K562 (cell line): ENCODE measurements around the gene CCNO. TPM values are rescaled to one million over a fixed set of nuclear protein-coding genes. Genes with fewer than 3 reads are reported as not detected.

Source experiments
- ESRRB ChIP-seq: fragments of 250-450 bp; sonication (Bioruptor Pico); IDR thresholded peaks from 2 replicates; pipeline ENCODE4 v1.5.0; 2020; ENCODE audit warnings: mild to moderate bottlenecking, moderate library complexity, borderline replicate concordance
- L3MBTL2 ChIP-seq: fragments of 450-650 bp; IDR thresholded peaks from 2 replicates; pipeline ENCODE4 v1.6.1; 2016; ENCODE audit warnings: mild to moderate bottlenecking, moderate library complexity
- MECOM ChIP-seq: fragments of 250-450 bp; sonication (Bioruptor Pico); IDR thresholded peaks from 2 replicates; pipeline ENCODE4 v1.8.0; 2022; ENCODE audit warnings: inconsistent platforms
- MIER1 ChIP-seq: fragments of 450-650 bp; IDR thresholded peaks from 2 replicates; pipeline ENCODE4 v1.6.1; 2016; ENCODE audit warnings: antibody characterized with exemption, mild to moderate bottlenecking, low read depth
- NFYB ChIP-seq: IDR thresholded peaks from 2 replicates; pipeline ENCODE4 v1.6.1; 2011; ENCODE audit warnings: mild to moderate bottlenecking, moderate library complexity; ENCODE audit not compliant: insufficient read length; ENCODE audit errors: extremely low read depth
- RBM25 ChIP-seq: fragments of 200-400 bp; formaldehyde crosslinking; IDR thresholded peaks from 2 replicates; pipeline ENCODE4 v1.6.1; 2018; ENCODE audit warnings: low read length, low read depth, moderate library complexity; ENCODE audit not compliant: severe bottlenecking
- RFX1 ChIP-seq: fragments of 450-650 bp; IDR thresholded peaks from 2 replicates; pipeline ENCODE4 v1.6.1; 2016; ENCODE audit warnings: mild to moderate bottlenecking, moderate library complexity
- TFAP4 ChIP-seq: sonication (generic); formaldehyde crosslinking; IDR thresholded peaks from 2 replicates; pipeline ENCODE4 v1.8.0; 2022; ENCODE audit warnings: missing genetic modification reagents, mild to moderate bottlenecking, moderate library complexity, borderline replicate concordance
- TOE1 ChIP-seq, 2 experiments: fragments of 450-650 bp in 1 of 2; sonication (generic) in 1 of 2; formaldehyde crosslinking in 1 of 2; IDR thresholded peaks; 2 replicates each; pipeline versions ENCODE4 v1.7.1 to v1.8.0; 2016 to 2022; ENCODE audit warnings: borderline replicate concordance in 2 of 2, mild to moderate bottlenecking in 2 of 2, antibody characterized with exemption in 1 of 2, inconsistent platforms in 1 of 2, low read depth in 1 of 2, missing genetic modification reagents in 1 of 2, moderate library complexity in 1 of 2
- USF2 ChIP-seq: sonication (generic); formaldehyde crosslinking; IDR thresholded peaks from 2 replicates; pipeline ENCODE4 v1.5.0; 2020; ENCODE audit warnings: missing genetic modification reagents
- XRCC4 ChIP-seq: IDR thresholded peaks from one replicate; pipeline ENCODE4 v1.6.1; 2011; ENCODE audit not compliant: insufficient read depth, insufficient read length; ENCODE audit errors: extremely low read depth
- ZBTB26 ChIP-seq: fragments of 450-650 bp; formaldehyde crosslinking; IDR thresholded peaks from 2 replicates; pipeline ENCODE4 v1.4.0; 2022; ENCODE audit warnings: missing genetic modification characterization
- polyA plus RNA-seq, 8 experiments: library from polyadenylated mRNA; depleted of rRNA in 4 of 8; stranded (reverse) in 5 of 8; unstranded in 3 of 8; fragments of >200 nt; fragmentation: Nextera tagmentation in 2 of 8; fragmentation: Illumina TruSeq in 1 of 8; extraction: Ambion mirVana in 2 of 8; extraction: Trizol in 1 of 8; gene quantifications; 2 replicates each; pipeline versions ENCODE4 v1.2.1 to v1.2.3, GENCODE V29; 2011 to 2014; ENCODE audit warnings: inconsistent platforms in 1 of 8, missing spikeins in 1 of 8
- total RNA-seq, 7 experiments: library from RNA; depleted of rRNA in 6 of 7; stranded (reverse); fragments of >200 nt in 6 of 7; fragmentation: Illumina TruSeq in 2 of 7; extraction: Trizol in 2 of 7; gene quantifications; 2 replicates each; pipeline versions ENCODE4 v1.2.1 to v1.2.3, GENCODE V29; 2011 to 2021; ENCODE audit warnings: low replicate concordance in 1 of 7
- TF ChIP-seq, protein P1 (sequence below): sonication (generic); formaldehyde crosslinking; IDR thresholded peaks from 2 replicates; pipeline ENCODE4 v1.8.1; 2023; ENCODE audit warnings: mild to moderate bottlenecking, missing genetic modification reagents
- TF ChIP-seq, protein P2 (sequence below): sonication (generic); formaldehyde crosslinking; IDR thresholded peaks from 2 replicates; pipeline ENCODE4 v1.8.1; 2023; ENCODE audit warnings: mild to moderate bottlenecking, missing genetic modification reagents

Gene CCNO
- total and polyA plus RNA-seq, 9 of the 15 experiments (the other 6 are each of a cell fraction or from before 2014, with no cell fraction given) = 0.08 to 3.1 (median 0.29) TPM

GRCh38 chr5:55226027-55226933, 7.1 kb downstream of the CCNO start (continued):
- TF ChIP-seq RBM25 (no peak), RFX1 (no peak), TFAP4 (CRISPR knock-in tag) (peak; percentile 57), ZBTB26 (CRISPR knock-in tag) (no peak), XRCC4 (no peak), USF2 (CRISPR knock-in tag) (no peak), MECOM (no peak), L3MBTL2 (peak; percentile 80), NFYB (no peak), ESRRB (CRISPR knock-in tag) (no peak), MIER1 (peak; percentile 85), TOE1 (IDR thresholded peaks at IDR 0.05; ENCODE audit: borderline replicate concordance) (no peak), TOE1 (CRISPR knock-in tag; IDR thresholded peaks at IDR 0.05; ENCODE audit: borderline replicate concordance, low read depth) (no peak)
- TF ChIP-seq, protein P1, sequence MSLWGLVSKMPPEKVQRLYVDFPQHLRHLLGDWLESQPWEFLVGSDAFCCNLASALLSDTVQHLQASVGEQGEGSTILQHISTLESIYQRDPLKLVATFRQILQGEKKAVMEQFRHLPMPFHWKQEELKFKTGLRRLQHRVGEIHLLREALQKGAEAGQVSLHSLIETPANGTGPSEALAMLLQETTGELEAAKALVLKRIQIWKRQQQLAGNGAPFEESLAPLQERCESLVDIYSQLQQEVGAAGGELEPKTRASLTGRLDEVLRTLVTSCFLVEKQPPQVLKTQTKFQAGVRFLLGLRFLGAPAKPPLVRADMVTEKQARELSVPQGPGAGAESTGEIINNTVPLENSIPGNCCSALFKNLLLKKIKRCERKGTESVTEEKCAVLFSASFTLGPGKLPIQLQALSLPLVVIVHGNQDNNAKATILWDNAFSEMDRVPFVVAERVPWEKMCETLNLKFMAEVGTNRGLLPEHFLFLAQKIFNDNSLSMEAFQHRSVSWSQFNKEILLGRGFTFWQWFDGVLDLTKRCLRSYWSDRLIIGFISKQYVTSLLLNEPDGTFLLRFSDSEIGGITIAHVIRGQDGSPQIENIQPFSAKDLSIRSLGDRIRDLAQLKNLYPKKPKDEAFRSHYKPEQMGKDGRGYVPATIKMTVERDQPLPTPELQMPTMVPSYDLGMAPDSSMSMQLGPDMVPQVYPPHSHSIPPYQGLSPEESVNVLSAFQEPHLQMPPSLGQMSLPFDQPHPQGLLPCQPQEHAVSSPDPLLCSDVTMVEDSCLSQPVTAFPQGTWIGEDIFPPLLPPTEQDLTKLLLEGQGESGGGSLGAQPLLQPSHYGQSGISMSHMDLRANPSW = no peak; the same call in 1 of the 2 replicates
- TF ChIP-seq, protein P2, sequence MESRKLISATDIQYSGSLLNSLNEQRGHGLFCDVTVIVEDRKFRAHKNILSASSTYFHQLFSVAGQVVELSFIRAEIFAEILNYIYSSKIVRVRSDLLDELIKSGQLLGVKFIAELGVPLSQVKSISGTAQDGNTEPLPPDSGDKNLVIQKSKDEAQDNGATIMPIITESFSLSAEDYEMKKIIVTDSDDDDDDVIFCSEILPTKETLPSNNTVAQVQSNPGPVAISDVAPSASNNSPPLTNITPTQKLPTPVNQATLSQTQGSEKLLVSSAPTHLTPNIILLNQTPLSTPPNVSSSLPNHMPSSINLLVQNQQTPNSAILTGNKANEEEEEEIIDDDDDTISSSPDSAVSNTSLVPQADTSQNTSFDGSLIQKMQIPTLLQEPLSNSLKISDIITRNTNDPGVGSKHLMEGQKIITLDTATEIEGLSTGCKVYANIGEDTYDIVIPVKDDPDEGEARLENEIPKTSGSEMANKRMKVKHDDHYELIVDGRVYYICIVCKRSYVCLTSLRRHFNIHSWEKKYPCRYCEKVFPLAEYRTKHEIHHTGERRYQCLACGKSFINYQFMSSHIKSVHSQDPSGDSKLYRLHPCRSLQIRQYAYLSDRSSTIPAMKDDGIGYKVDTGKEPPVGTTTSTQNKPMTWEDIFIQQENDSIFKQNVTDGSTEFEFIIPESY (CRISPR knock-in tag) = peak; percentile 47; the same call in 1 of the 2 replicates
